Measurements from ENCODE around the gene IPO8. TPM values are rescaled to one million over a fixed set of nuclear protein-coding genes. Genes with fewer than 3 reads are reported as not detected.

IPO8 gene
- polyA plus RNA-seq, 1 experiment = 19.6 TPM

DNA sequence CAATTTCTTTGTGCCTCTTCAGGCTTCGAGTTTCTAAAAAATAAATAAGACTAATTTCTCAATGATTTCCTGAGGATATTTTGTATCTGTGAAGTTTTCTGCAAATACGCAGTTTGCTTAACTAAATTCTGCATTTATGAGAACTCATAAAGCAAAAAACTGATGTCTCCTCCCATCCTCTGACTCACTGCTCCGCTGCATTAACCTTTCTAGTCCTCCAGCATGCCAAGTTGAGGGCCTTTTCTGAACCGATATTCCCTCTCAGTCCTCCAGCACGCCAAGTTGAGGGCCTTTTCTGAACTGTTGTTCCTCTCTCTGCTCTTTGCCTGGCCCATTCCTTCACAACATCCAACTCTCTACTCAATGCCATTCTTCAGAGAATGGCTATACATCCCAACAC lies 3.2 kb downstream of the IPO8 start:
- POLR2A ChIA-PET = no interaction called here
- no peak for DNase-seq (ENCODE audit: low read depth, low spot score)
- Histone ChIP-seq H3K9me3 (ENCODE audit: control insufficient read depth, insufficient read depth, low read length) (peaks cover 2% of the 10 kb centered on the region; the same call in 1 of the 2 replicates), H3K4me3 (ENCODE audit: low read depth, low read length) (no peak overlapping the region), H3K27ac (ENCODE audit: low read depth, low read length) (no peak overlapping the region), H3K27me3 (ENCODE audit: control insufficient read depth, insufficient read depth, low read length) (no peaks in the 10 kb centered on the region)
- CTCF ChIA-PET = no interaction called here
- TF ChIP-seq, protein P1, sequence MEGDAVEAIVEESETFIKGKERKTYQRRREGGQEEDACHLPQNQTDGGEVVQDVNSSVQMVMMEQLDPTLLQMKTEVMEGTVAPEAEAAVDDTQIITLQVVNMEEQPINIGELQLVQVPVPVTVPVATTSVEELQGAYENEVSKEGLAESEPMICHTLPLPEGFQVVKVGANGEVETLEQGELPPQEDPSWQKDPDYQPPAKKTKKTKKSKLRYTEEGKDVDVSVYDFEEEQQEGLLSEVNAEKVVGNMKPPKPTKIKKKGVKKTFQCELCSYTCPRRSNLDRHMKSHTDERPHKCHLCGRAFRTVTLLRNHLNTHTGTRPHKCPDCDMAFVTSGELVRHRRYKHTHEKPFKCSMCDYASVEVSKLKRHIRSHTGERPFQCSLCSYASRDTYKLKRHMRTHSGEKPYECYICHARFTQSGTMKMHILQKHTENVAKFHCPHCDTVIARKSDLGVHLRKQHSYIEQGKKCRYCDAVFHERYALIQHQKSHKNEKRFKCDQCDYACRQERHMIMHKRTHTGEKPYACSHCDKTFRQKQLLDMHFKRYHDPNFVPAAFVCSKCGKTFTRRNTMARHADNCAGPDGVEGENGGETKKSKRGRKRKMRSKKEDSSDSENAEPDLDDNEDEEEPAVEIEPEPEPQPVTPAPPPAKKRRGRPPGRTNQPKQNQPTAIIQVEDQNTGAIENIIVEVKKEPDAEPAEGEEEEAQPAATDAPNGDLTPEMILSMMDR (IDR thresholded peaks at IDR 0.05; ENCODE audit: low read depth, low read length) = no peak

DNA sequence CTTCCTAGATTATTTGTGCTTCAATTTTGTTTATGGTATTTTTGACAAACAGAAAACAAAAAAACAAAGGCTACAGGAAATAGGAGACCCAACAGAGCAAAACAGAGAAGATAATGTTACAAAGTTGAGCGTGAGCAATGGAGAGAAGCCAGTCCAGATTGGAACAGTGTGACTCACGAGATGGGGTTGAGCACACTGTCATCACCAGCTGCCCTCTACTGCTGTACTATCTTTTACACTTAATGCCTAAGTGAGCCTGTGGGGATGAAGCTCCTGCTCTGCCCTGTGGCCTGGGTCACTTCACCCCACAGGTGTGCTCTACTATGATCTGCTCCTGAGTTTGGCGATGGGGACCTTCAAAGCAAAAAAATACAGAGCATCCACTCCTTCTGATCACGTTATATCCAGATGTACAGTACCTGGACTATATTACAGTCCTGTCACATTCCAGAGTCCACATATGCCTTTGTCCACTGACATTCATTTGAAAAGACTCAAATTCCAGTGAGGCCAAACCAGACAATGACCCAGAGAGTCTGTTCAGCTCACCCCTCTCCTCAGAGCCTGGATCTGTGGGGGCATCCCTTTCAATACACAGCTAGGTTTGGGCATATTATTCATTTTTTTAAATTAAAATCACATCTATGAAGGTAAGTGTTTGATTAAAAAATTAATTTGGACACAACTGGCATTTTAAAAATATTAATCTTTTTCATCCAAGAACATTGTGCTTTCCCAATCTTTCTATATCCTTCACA lies 4.4 kb downstream of the IPO8 start:
- Histone ChIP-seq H3K4me3 (ENCODE audit: low read depth, low read length) (no peak overlapping the region), H3K27ac (ENCODE audit: low read depth, low read length) (peak overlapping the region; percentile 33), H3K27me3 (ENCODE audit: control insufficient read depth, insufficient read depth, low read length) (no peaks in the 10 kb centered on the region), H3K9me3 (ENCODE audit: control insufficient read depth, insufficient read depth, low read length) (peaks cover 2% of the 10 kb centered on the region; the same call in 1 of the 2 replicates)
- no peak for DNase-seq (ENCODE audit: low read depth, low spot score)
- POLR2A ChIA-PET = interaction anchor here (0.6 to 0.7 kb wide), 2 partner anchors 72 to 80 kb away, joined by 3 to 10 read pairs; no protein-coding TSS in a partner anchor
- CTCF ChIA-PET = interaction anchor here (0.6 to 1.4 kb wide), 5 partner anchors 9 to 221 kb away, joined by 3 to 5 read pairs (median 3); no protein-coding TSS in a partner anchor
- TF ChIP-seq, protein P1 (IDR thresholded peaks at IDR 0.05; ENCODE audit: low read depth, low read length) = no peak

DNA sequence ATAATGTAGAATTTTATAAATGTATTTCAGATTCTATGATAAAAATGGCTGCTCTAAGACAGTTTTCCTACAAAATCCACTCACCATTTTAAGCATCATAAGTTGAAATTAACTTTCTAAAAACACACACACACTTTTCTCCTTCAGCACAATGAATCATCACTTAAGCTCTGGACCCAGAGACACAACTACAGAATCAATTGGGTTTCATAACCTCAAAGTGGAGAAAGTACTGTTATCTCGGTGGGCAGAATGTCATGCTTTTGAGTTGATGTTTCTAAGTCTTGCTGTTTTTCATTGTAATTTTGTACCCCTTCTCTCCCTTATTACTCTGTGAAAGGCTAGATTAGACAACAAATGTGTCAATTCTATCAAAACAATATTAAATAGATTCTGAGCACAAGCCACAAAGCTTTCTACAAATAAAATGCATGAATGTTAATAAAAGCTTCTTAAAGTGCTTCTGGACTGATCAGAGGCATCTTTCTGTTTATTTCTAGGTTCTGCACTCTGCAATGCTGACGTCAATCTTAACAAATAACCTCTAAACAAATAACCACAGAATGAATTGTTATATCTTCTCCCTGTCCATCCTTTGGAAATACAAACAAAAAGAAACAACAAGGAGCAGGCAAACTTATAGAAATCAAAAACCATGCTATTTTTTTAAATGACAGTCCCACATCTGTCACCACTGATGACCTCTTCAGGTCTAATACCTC lies 8.2 kb downstream of the IPO8 start:
- no peaks in the 10 kb centered on the region for H3K27me3 ChIP-seq (ENCODE audit: control insufficient read depth, insufficient read depth, low read length)
- CTCF ChIA-PET = no interaction called here
- H3K9me3 ChIP-seq (ENCODE audit: control insufficient read depth, insufficient read depth, low read length) = no peaks in the 10 kb centered on the region
- TF ChIP-seq, protein P1 (IDR thresholded peaks at IDR 0.05; ENCODE audit: low read depth, low read length) = no peak
- POLR2A ChIA-PET = no interaction called here
- no peak for DNase-seq (ENCODE audit: low read depth, low spot score)
- no peak overlapping the region for H3K4me3 ChIP-seq (ENCODE audit: low read depth, low read length)
- H3K27ac ChIP-seq (ENCODE audit: low read depth, low read length) = no peak overlapping the region

DNA sequence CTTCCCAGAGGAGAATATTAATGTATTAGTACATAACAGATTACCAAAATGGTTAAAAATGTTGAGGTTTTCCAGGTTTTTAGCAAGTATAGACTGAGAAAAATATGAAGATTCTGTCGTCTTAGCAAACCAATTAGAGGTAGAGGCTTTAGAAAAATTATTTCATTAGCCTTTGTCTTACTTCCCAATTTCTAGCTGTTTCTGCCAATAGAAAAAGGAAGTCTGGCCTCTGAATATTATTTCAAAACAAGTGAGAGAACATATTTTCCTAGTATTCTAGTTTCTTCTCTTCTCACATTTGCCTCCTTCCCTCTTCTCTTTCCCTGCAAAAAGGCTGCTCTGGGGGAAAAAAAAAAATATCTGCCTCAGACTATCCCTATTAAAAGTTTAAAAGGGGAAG lies 16.4 kb downstream of the IPO8 start:
- no peak overlapping the region for H3K4me3 ChIP-seq (ENCODE audit: low read depth, low read length)
- POLR2A ChIA-PET = no interaction called here
- CTCF ChIA-PET = interaction anchor here (1.2 to 1.3 kb wide), 2 partner anchors 11 to 129 kb away, joined by 3 to 4 read pairs; no protein-coding TSS in a partner anchor
- no peak for DNase-seq (ENCODE audit: low read depth, low spot score)
- TF ChIP-seq, protein P1 (IDR thresholded peaks at IDR 0.05; ENCODE audit: low read depth, low read length) = no peak
- H3K9me3 ChIP-seq (ENCODE audit: control insufficient read depth, insufficient read depth, low read length) = no peaks in the 10 kb centered on the region
- H3K27me3 ChIP-seq (ENCODE audit: control insufficient read depth, insufficient read depth, low read length) = no peaks in the 10 kb centered on the region
- no peak overlapping the region for H3K27ac ChIP-seq (ENCODE audit: low read depth, low read length)

DNA sequence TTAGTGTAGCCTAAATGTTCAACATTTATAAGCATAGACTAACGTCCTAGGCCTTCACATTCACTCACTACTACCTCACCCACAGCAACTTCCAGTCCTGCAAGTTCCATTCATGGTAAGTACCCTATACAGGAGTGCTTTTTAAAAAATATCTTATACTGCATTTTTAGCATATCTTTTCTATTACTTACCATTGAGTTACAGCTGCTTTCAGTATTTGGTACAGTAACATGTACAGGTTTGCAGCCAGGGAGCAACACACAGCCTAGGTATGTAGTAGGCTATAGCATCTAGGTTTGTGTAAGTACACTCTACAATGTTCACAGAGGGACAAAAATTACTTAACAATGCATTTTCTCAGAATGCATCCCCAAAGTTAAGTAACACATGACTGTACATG lies 17.4 kb downstream of the IPO8 start:
- no peaks in the 10 kb centered on the region for H3K27me3 ChIP-seq (ENCODE audit: control insufficient read depth, insufficient read depth, low read length)
- no peak overlapping the region for H3K27ac ChIP-seq (ENCODE audit: low read depth, low read length)
- TF ChIP-seq, protein P1 (IDR thresholded peaks at IDR 0.05; ENCODE audit: low read depth, low read length) = no peak
- ChIA-PET POLR2A (interaction anchor here (0.6 to 1.5 kb wide), 2 partner anchors 17 to 18 kb away, joined by 3 to 4 read pairs; no protein-coding TSS in a partner anchor), CTCF (interaction anchor here (1.2 to 1.3 kb wide), 2 partner anchors 12 to 37 kb away, joined by 4 read pairs; no protein-coding TSS in a partner anchor)
- no peak overlapping the region for H3K4me3 ChIP-seq (ENCODE audit: low read depth, low read length)
- DNase-seq (ENCODE audit: low read depth, low spot score) = no peak
- H3K9me3 ChIP-seq (ENCODE audit: control insufficient read depth, insufficient read depth, low read length) = no peaks in the 10 kb centered on the region
